Body of pancreas (tissue), 4 donors: ENCODE data around the gene PAQR8. TPM values are rescaled to one million over a fixed set of nuclear protein-coding genes. Genes with fewer than 3 reads are reported as not detected.

Experiments used
- ATAC-seq: fragments of 150-250 bp; one replicate; pipeline ENCODE4 v1.9.1; 2016
- DNase-seq, 4 donors: peaks; one replicate each; pipeline ENCODE4 v3.0.0-alpha.2; 2019
- H3K27ac ChIP-seq, 4 donors: fragments of 200-600 bp; sonication (generic); 1 replicate in 3 of 4; 2 replicates in 1 of 4; pipeline versions ENCODE4 v1.5.1 to v1.6.1; 2016 to 2019; ENCODE audit warnings: mild to moderate bottlenecking in 1 of 4, mixed read lengths in 1 of 4, moderate library complexity in 1 of 4
- H3K27me3 ChIP-seq, 2 donors: fragments of 200-600 bp; sonication (generic); one replicate each; pipeline ENCODE4 v1.6.0; 2016; ENCODE audit warnings: mild to moderate bottlenecking in 1 of 2
- H3K36me3 ChIP-seq, 2 donors: fragments of 200-600 bp; sonication (generic); replicated peaks in 1 of 2; 2 replicates each; pipeline ENCODE4 v1.5.1; 2016; ENCODE audit warnings: low read depth in 2 of 2; ENCODE audit not compliant: insufficient read depth in 1 of 2
- H3K4me1 ChIP-seq: fragments of 200-600 bp; sonication (generic); one replicate; pipeline ENCODE4 v1.6.0; 2016
- H3K4me3 ChIP-seq, 2 donors: fragments of 200-600 bp; sonication (generic); 1 replicate in 1 of 2; 2 replicates in 1 of 2; pipeline ENCODE4 v1.5.1; 2016 to 2019
- H3K9me3 ChIP-seq, 3 donors: fragments of 200-600 bp; sonication (generic); 1 replicate in 2 of 3; 2 replicates in 1 of 3; pipeline ENCODE4 v1.5.1; 2016
- CTCF ChIP-seq, 7 experiments: fragments of 450-650 bp in 4 of 7; fragments of 200-600 bp in 3 of 7; sonication (generic) in 3 of 7; IDR thresholded peaks; one replicate each; pipeline ENCODE4 v1.5.1; 2016 to 2019; ENCODE audit warnings: antibody characterized with exemption in 7 of 7
- POLR2A ChIP-seq, 3 donors: fragments of 450-650 bp; IDR thresholded peaks; one replicate each; pipeline ENCODE4 v1.6.1; 2016; ENCODE audit warnings: antibody characterized with exemption in 3 of 3, mild to moderate bottlenecking in 2 of 3
- WGBS, 2 donors: methylation state at CpG; one replicate each; pipeline ENCODE4 v1.1.5; 2017; 5-methylcytosine and 5-hydroxymethylcytosine counted together
- intact Hi-C: fragments of 100-400 bp; cut with DNase I; formaldehyde crosslinking; loops from one replicate; pipeline ENCODE4 v1.15.1; 2023
- total RNA-seq, 2 donors: library from RNA; depleted of rRNA; stranded (reverse); fragments of >200 nt; gene quantifications; one replicate each; pipeline ENCODE4 v1.1.0, GENCODE V29; 2016

The PAQR8 gene
- total RNA-seq, 2 donors from 2014 or later = 4.0 to 4.9 TPM

GRCh38 chr6:52373151-52373690 lies 11.3 kb downstream of the PAQR8 start:
- no peak for ATAC-seq
- no peaks in the 10 kb centered on the region for H3K36me3 ChIP-seq
- no peak overlapping the region for H3K27ac ChIP-seq
- peaks cover under 1% of the 10 kb centered on the region for H3K4me1 ChIP-seq
- no peaks in the 10 kb centered on the region for H3K9me3 ChIP-seq
- TF ChIP-seq POLR2A (IDR thresholded peaks at IDR 0.05) = no peak
- no peak for TF ChIP-seq CTCF (IDR thresholded peaks at IDR 0.05)
- H3K27me3 ChIP-seq = no peaks in the 10 kb centered on the region
- intact Hi-C loops = no loop called here
- H3K4me3 ChIP-seq = no peak overlapping the region
- WGBS, 2 donors = 83 to 86% methylated on average over 5 of the region's 5 CpGs
- no peak for DNase-seq

DNA sequence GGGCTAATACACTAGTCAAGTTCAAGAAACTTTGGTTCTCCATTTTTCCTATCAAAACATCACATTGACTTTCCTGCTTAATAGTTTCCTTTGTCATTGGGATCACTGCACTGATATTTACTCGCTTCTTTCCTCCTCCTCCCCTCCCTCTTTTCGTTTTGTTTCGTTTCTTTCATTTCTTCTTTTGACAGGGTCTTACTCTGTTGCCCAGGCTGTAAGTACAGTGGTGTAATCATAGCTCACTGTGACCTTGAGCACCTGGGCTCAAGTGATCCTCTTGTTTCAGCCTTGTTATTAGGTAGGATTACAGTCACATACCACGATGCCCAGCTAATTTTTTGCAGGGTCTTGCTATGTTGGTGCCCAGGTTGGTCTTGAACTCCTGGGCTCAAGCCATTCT lies 12.3 kb downstream of the PAQR8 start:
- ATAC-seq = no peak
- no peaks in the 10 kb centered on the region for H3K9me3 ChIP-seq
- H3K27me3 ChIP-seq = no peaks in the 10 kb centered on the region
- no peak overlapping the region for H3K27ac ChIP-seq
- intact Hi-C loops = no loop called here
- H3K4me1 ChIP-seq = no peaks in the 10 kb centered on the region
- TF ChIP-seq CTCF (IDR thresholded peaks at IDR 0.05) = no peak
- TF ChIP-seq POLR2A (IDR thresholded peaks at IDR 0.05) = no peak
- no peak overlapping the region for H3K4me3 ChIP-seq
- H3K36me3 ChIP-seq = no peaks in the 10 kb centered on the region
- 80 to 82% methylated on average over 4 of the region's 4 CpGs for WGBS, 2 donors
- DNase-seq = no peak

GRCh38 chr6:52375780-52376556 lies 14.0 kb downstream of the PAQR8 start:
- H3K27ac ChIP-seq = no peak overlapping the region
- DNase-seq (no peak), ATAC-seq (no peak)
- WGBS, 2 donors = 83 to 89% methylated on average over 2 of the region's 2 CpGs
- H3K36me3 ChIP-seq = no peaks in the 10 kb centered on the region
- no peak overlapping the region for H3K4me3 ChIP-seq
- H3K9me3 ChIP-seq = no peaks in the 10 kb centered on the region
- intact Hi-C loops = no loop called here
- H3K27me3 ChIP-seq = no peaks in the 10 kb centered on the region
- TF ChIP-seq POLR2A (IDR thresholded peaks at IDR 0.05) (no peak), CTCF (IDR thresholded peaks at IDR 0.05) (no peak)
- no peaks in the 10 kb centered on the region for H3K4me1 ChIP-seq

- 74 to 78% methylated on average over 3 of the region's 3 CpGs for WGBS, 2 donors
- H3K27me3 ChIP-seq = no peaks in the 10 kb centered on the region
- ATAC-seq (no peak), DNase-seq (no peak)
- no peaks in the 10 kb centered on the region for H3K9me3 ChIP-seq
- H3K4me3 ChIP-seq = no peak overlapping the region
- no peaks in the 10 kb centered on the region for H3K4me1 ChIP-seq
- H3K27ac ChIP-seq = no peak overlapping the region
- TF ChIP-seq CTCF (IDR thresholded peaks at IDR 0.05) = no peak
- intact Hi-C loops = no loop called here
- no peaks in the 10 kb centered on the region for H3K36me3 ChIP-seq
Measured at GRCh38 chr6:52376763-52377162, 14.8 kb downstream of the PAQR8 start.
